Stimulated activated CD4-positive, alpha-beta T cell treated with anti-CD3 and anti-CD28 coated beads, TNF-alpha, amount 100 ng/mL, for 24 hours (primary cell): ENCODE data around the gene PSMD9.
"Not testable (repeated sequence)": the region's sequence is repeated elsewhere in the genome, so short reads cannot be mapped to it uniquely, and the experiment has no call there.

Experiments used
- DNase-seq, 3 experiments: peaks; one replicate each; pipeline ENCODE4 v3.0.0-alpha.2; 2020; ENCODE audit warnings: low read depth in 3 of 3

The PSMD9 gene

DNA sequence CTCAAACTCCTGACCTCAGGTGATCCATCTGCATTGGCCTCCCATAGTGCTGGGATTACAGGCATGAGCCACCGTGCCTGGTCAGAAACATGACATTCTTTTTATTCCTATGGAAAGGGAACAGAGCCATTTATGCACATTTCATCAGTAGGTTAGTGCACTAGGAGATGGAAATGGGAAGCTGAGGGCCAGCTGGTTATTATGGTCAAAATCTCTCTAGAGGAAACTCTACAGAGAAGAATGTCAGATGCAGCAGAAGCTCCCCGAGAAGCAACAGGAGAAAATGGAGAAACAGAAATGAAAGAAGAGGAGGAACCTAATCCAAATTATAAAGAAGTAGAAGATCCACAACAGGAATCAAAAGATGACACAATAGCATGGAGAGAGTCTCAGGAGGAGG, 32.5 kb downstream of the PSMD9 start:
- no peak for DNase-seq

DNA sequence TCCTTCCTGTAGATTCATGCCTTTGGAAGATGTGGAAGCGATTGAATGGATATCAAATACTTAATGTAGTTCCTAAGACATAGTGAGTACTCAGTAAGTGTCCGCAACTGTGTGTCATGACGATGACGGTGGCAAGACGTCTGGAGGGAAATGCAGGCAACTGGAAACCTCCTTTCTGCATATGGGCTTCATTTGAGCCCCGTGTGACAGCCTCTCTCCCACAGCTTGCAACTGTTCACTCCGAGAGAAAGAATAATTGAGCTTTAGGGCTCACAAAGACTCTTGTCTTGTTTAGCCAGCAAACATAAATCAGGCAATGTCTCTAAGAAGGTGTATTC, 36.7 kb downstream of the PSMD9 start:
- no peak for DNase-seq

- no peak for DNase-seq
These were observed 38.5 kb downstream of the PSMD9 start for GRCh38 chr12:121926874-121927706.

GRCh38 chr12:121927813-121928212, 39.2 kb downstream of the PSMD9 start:
- no peak for DNase-seq

- DNase-seq, result not testable (repeated sequence)
These were observed 41.0 kb downstream of the PSMD9 start for GRCh38 chr12:121929545-121929944.

- DNase-seq, result no peak
These were observed 42.3 kb downstream of the PSMD9 start for GRCh38 chr12:121930862-121931261.

GRCh38 chr12:121932176-121932536, 43.6 kb downstream of the PSMD9 start:
- DNase-seq, result no peak

DNA sequence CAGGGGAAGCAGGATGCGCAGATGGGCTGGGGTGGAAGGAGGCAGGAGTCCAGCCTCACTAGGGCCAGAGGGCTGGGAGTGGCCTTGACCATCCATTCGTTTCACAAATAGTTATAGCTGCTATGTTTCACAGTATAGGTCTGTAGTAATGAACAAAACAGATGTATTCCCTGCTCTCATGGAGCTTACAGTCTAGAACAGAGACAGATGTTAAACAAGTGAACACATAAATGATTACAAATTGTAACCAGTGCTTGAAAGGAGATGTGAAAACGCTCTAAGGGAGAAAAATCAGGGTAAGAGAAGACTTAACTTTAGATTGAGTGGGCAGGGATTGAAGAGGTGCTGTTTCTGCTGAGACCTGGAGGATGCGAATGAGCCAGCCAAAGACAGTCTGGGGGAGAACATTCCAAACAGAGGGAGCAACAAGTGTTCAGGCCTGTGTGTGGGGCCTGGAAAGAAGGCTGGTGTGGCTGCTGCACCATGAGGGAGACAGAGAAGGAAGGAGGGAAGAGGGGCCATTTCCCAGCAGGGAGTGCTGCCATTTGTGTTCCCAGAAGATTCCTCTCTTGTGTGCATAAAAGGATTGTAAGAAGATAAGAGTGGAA, 44.4 kb downstream of the PSMD9 start:
- no peak for DNase-seq

DNA sequence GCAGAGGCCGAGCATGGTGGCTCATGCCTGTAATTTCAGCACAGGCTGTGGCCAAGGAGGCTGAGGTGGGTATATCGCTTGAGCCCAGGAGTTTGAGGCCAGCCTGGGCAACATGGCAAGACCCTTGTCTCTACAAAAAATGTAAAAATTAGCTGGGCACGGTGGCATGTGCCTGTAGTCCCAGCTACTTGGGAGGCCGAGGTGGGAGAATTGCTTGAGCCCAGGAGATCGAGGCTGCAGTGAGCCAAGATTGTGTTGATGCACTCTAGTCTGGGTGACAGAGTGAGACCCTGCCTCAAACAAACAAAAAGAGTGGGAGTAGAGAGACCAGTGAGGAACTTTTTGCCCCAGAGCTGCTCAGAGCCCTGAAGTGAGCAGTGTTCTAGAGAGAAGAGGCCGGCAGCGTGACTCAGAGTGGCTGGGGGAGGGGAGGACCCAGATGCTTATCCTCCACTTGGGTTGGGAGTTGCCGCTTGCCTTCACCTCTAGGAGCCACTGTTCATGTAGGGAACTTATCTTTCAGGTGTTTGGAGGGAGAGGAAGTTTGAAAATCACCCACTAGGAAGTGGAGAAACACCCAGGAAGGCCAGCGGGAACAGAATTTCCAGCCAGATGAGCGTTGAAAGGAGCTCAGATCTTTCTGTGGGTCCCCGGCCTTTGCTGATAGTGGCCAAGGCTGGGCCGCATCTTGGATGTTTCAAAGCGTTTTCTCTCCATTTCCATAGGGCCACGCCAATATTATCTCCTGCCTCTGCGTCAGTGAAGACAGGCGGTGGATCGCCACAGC, 45.1 kb downstream of the PSMD9 start:
- DNase-seq, result no peak

GRCh38 chr12:121934309-121934664, 45.7 kb downstream of the PSMD9 start:
- no peak for DNase-seq

- no peak for DNase-seq
These were observed 49.1 kb downstream of the PSMD9 start for GRCh38 chr12:121937654-121938053.

DNA sequence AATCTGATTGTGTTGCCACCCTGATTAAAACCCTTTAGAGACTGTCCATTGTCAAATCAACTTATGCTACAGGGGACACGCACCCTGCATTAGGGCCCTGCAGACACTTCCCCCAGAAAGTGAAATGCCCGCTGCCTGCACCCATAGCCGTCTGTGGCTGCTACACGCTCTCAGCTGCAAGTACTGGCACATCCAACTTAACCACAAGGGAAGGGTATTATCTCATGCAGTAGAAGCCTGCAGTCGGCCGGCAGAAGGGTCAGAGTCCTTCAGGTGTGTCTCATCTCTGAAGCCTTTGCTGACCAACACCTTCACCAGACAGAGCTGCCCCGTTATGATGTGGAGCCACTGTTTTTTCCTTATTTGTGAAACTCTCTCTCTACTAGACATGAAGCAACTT, 50.6 kb downstream of the PSMD9 start:
- no peak for DNase-seq

GRCh38 chr12:121939992-121940766, 51.6 kb downstream of the PSMD9 start:
- no peak for DNase-seq

GRCh38 chr12:121942145-121942718, 53.6 kb downstream of the PSMD9 start:
- no peak for DNase-seq

GRCh38 chr12:121943926-121944325, 55.3 kb downstream of the PSMD9 start:
- DNase-seq, result no peak

DNA sequence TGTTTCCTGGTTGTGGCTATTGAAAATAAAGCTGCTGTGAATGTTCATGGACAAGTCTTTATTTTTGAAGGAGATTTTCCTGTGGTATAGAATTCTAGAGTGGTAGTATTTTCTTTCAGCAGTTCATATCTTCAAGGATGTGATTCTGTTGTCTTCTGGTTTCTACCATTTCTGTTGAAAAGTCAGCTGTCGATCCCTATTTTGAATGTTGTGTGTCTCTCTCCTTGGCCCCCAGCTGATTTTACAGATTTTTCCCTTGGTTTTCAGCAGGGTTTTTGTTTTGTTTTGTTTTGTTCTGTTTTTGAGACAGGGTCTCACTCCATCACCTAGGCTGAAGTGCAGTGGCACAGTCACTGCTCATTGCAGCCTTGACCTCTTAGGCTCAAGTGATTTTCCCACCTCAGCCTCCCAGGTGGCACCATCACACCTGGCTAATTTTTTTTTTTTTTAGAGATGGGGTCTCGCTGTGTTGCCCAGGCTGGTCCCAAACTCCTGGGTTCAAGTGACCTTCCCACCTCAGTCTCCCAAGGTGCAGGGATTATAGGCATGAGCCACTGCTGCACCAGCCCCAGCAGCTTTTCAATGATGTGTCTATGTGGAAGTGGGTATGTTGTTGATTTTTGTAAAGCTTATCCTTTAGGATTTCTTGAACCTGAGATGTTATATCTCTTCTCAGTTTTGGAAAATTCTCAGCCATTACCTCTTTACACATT, 57.9 kb downstream of the PSMD9 start:
- no peak for DNase-seq

- no peak for DNase-seq
These were observed 59.4 kb downstream of the PSMD9 start for GRCh38 chr12:121947981-121948380.

GRCh38 chr12:121949648-121950397, 61.2 kb downstream of the PSMD9 start:
- DNase-seq, result no peak

DNA sequence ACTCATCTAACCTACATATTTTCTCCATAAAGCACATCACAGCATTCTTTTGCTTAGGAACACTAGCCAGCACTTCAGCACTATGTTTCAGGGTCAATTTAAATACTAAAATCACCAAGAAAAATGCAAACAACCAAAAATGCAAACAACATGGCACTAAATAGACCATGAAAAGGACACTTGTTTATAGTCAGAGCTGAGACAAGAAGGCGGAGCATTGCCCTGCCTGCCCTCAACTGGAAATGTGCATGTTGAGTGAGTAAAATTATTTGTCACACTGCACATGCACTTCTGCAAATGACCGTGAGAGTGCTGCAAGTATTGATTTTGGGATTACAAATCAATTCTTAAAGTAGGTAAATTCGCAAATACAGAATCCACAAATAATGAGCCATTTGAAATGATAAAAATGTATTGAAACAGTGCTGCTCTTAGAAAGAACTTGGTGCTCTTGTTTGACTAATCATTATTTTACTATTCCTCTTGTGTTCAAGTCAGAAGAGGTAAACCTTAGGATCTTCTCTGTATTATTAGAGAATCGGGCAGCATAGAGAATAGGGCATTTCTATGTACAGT, 64.6 kb downstream of the PSMD9 start:
- no peak for DNase-seq

DNA sequence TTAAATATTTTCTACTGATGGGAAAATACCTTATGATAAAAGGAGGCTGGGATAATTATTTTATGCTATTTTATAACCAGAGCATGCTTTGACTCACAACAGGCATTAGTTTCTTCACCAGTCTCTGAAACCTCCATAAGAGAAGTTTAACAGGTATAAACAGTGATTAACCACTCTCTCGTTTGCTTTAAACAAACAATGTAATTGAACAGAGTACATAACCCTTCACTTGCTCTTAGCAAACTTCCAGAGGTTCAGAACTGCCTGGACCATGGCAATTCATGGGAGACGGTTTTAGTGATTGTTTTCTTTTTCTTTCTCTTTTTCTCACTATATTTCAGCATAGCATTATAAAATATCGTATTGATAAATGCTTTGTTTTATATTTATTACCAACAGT, 65.1 kb downstream of the PSMD9 start:
- no peak for DNase-seq
